Ureter (tissue), 1 donor: ENCODE measurements around the gene MAP3K14. TPM values are rescaled to one million over a fixed set of nuclear protein-coding genes. Genes with fewer than 3 reads are reported as not detected.

Experiments
- DNase-seq: peaks from one replicate; pipeline ENCODE4 v3.0.0-alpha.2; 2020; ENCODE audit warnings: low spot score
- total RNA-seq: library from RNA; stranded (reverse); gene quantifications from one replicate; pipeline ENCODE4 v1.2.4, GENCODE V29; 2023
- donor health status: DM: yes; HTN: yes; CAD: no.

Gene MAP3K14
- total RNA-seq, 1 donor from 2014 or later: 18.7 TPM

- DNase-seq: no peak
Measured at GRCh38 chr17:45223539-45224528, 93.0 kb downstream of the MAP3K14 start.

- DNase-seq: no peak
Measured at GRCh38 chr17:45222996-45223538, 93.8 kb downstream of the MAP3K14 start.

GRCh38 chr17:45222289-45222995, 94.4 kb downstream of the MAP3K14 start:
- DNase-seq: no peak

GRCh38 chr17:45222014-45222288, 94.9 kb downstream of the MAP3K14 start:
- DNase-seq: no peak

GRCh38 chr17:45221081-45222013, 95.5 kb downstream of the MAP3K14 start, which contains the start of gene FMNL1:
Gene FMNL1, plus strand, starts transcription at chr17:45221885. Its CDS starts 240 bp downstream, at chr17:45222125.
- no peak for DNase-seq

- DNase-seq: no peak
Measured at GRCh38 chr17:45220079-45220478, 96.7 kb downstream of the MAP3K14 start.

- peak; percentile 89 for DNase-seq
Measured at GRCh38 chr17:45218895-45219661, 97.7 kb downstream of the MAP3K14 start.

Other genes with a start within 250 kb of the MAP3K14 start
- gene PLCD3, start 184.5 kb downstream of the MAP3K14 start, total RNA-seq: 153 TPM
- gene ACBD4, start 181.3 kb downstream of the MAP3K14 start, total RNA-seq: 26.4 TPM
- gene HEXIM1, start 168.5 kb downstream of the MAP3K14 start, total RNA-seq: 47.0 TPM
- gene HEXIM2, start 155.1 kb downstream of the MAP3K14 start, total RNA-seq: 8.0 TPM
- gene FMNL1, start 95.1 kb downstream of the MAP3K14 start, total RNA-seq: 19.4 TPM
- not detected for gene SPATA32, start 54.9 kb downstream of the MAP3K14 start, total RNA-seq
- 100 TPM for gene ARHGAP27, start 115.8 kb upstream of the MAP3K14 start, total RNA-seq
- 66.9 TPM for gene PLEKHM1, start 173.7 kb upstream of the MAP3K14 start, total RNA-seq